CD4-positive, alpha-beta T cell treated with Interleukin-15 for 1 hour (primary cell): ENCODE measurements around the gene KCNH2.

Experiments
- DNase-seq: peaks from one replicate; pipeline ENCODE4 v3.0.0-alpha.2; 2020

The KCNH2 gene

DNA sequence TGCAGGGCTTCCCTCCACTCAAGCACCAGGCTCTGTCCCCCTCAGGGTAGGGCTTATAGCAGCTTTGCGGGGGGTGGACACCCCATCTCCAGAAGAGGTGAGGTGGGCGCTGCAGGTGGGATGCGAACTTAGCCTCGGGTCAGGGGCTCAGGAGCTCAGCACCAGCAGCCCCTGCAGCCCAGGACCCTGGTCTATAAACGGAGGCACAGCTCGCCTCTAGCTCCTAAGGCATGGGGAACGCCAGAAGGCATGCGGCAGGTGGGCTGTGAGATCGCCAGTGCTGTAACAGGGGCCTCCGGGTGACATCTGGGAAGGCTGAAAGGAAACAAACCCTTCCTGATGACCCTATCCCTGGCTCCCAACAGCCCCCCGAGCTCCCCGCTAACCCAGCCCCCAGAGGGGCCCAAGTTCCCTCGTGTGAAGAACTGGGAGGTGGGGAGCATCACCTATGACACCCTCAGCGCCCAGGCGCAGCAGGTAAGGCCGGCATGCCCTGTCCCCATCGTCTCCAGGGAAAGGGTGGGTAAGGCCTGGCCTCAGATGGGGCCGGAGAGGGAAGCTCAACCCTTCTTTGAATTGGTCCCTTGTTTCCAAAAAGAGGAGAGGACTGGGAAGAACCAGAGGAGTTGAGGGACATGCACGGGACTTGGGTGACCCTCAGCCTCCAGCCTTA, 16.9 kb upstream of the KCNH2 start:
- DNase-seq, result no peak

DNA sequence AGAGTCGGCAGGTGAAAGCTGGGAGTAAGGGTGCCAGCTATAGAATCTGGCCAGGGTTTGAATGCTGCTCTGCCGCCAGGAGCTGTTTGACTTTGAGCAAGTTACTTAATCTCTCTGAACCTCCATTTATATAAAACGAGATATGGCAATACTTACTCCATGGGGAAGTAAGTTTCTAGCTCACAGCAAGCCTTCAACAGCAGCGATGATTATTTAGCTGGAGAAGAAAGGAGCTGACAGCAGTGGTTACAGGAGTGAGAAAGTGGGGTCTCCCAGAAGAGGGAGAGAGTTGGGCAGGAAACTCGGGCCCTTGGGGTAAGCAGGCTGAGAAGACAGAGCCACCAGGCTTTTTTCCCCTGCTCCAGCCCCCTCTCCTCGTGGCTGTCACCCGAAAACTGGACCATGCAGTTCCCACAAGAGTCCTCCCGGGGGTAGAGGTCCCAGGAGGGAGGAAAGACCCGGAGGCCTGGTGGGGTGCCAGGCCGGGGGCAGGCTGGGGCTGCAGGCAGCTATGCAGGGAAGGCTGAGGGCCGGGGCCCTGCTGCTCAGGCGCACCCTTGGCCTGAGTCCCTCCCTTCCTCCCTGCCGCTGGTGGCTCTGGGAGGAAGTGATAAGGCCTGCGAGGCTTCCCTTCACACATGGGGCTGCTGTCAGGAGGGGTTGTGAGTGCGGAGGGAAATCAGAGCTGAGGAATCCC, 16.2 kb upstream of the KCNH2 start:
- no peak for DNase-seq

DNA sequence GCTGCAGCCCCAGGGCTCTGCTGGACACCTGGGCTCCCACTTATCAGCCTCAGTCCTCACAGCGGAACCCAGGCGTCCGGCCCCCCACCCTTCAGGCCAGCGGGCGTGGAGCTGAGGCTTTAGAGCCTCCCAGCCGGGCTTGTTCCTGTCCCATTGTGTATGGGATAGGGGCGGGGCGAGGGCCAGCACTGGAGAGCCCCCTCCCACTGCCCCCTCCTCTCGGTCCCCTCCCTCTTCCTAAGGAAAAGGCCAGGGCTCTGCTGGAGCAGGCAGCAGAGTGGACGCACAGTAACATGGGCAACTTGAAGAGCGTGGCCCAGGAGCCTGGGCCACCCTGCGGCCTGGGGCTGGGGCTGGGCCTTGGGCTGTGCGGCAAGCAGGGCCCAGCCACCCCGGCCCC, 15.4 kb upstream of the KCNH2 start:
- no peak for DNase-seq

DNA sequence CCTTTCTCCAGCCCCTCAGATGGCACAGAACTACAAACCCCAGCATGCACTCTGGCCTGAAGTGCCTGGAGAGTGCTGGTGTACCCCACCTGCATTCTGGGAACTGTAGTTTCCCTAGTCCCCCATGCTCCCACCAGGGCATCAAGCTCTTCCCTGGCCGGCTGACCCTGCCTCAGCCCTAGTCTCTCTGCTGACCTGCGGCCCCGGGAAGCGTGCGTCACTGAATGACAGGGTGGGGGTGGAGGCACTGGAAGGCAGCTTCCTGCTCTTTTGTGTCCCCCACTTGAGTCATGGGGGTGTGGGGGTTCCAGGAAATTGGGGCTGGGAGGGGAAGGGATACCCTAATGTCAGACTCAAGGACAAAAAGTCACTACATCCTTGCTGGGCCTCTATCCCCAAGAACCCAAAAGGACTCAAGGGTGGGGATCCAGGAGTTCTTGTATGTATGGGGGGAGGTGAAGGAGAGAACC, 14.7 kb upstream of the KCNH2 start:
- no peak for DNase-seq

DNA sequence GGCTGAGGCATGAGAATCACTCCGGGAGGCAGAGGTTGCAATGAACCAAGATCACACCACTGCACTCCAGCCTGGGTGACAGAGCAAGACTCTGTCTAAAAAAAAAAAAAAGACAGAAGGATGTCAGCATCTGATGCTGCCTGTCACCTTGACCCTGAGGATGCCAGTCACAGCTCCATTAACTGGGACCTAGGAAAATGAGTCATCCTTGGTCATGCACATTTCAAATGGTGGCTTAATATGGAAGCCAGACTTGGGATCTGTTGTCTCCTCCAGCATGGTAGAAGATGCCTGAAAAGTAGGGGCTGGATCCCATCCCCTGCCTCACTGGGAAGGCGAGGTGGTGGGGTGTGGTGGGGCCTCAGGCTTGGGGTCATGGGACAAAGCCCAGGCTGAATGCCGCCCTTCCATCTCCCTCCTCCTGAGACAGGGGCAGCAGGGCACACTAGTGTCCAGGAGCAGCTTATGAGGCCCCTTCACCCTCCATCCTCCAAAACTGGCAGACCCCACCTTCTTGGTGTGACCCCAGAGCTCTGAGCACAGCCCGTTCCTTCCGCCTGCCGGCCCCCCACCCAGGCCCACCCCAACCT, 14.0 kb upstream of the KCNH2 start:
- DNase-seq, result no peak

DNA sequence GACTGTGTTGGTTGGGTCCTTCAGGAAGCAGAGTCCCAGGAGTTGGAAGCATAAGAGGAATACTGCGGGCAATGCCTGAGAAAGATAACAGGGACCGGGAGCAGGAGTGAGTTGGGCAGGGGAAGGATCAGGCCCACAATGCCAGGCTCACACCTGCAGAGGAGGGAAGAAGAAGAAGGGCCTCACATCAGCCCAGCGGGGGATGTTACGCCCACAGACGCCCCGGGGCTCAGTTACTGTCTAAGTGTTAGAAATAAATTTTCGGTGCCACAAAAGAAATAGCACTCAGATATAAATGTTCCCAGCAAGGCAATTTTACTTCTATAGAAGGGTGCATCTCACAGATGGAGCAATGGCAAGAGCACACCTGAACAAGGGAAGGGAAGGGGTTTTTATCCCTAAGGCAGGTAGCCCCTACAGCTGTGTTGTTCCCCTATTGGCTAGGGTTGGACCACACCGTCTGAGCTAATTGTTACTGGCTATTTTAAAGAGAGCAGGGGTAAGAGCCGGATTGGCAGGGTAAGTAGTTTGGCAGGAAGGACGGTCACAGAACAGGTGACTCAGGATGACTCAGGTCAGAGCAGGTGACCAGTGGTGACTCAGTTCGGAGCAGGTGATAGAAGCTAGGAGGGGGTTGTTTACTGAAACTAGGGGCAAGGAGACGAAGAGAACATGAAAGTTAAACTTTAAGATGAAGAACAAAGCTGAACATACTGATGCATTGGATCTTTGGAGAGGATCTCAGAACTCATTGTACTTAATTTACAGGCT, 12.5 kb upstream of the KCNH2 start, which contains the start of gene NOS3:
TSS of gene NOS3 (plus strand) at position 602 of the 771 bp plus-strand sequence. CDS start 2,787 bp downstream, outside the sequence.
- DNase-seq, result no peak

DNA sequence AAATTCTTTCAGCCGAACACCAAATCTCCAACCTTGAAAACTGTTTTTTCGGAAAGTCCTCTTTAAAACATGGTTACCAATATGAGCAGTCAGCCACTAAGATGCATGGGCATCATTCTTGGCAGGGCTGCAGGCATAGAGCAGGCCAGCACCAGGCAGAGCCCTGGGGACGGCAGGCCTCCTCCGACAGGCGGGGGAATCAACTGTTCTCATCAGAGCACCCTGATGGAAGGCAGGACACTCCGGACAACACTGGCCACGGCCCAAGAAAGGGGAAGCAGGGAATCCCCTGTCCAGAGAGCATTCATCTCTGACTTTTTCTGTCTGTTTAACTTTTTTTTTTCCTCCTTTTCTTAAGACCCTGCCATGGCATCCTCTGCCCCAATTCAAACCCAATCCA, 11.3 kb upstream of the KCNH2 start:
- DNase-seq, result no peak

DNA sequence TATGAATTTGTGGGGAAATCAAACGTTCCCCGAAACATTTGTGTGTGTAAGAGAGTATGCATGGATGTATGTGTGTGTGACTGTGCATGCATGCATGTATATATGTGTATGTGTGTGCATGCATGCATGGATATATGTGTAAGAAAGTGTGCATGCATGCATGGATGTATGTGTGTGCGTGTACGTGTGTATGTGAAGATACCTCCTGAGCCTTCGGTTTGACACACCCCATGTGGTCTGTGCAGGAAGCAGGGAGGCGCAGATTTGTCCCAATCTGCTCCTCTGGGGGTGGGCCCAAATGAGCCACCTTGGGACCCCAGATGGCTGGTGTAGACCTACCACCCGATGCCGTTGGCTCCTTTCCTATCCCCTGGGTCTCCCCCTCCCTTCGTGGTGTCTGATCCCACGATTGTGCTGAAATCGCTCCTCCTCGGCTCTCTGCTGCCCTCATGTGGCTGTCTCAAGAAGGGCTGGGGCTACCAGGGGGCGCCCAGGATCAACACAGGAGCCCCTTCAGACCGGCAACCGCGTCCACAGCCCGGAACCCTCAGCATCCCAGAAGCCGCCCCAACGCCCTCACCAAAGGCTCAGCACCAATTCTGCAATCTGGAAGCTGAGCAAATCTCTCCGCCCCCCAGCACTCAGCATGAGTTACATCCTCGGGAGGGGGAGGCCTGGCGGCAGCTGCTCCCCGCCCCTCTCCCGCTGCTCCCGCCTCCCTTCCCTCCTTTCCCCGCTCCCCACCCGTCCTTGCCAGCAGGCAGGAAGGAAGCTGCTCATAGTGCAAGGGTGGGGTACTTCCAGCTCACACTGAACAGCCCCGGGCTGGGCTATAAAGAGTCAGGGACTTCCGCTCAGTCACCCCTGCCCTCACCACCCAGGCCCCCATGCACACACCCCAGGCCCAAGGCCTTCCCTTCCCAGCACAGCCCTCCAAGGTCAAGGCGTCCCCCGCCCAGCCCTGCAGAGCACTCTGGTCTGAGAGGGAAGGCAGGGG, 10.4 kb upstream of the KCNH2 start:
- DNase-seq, result peak; percentile 63

DNA sequence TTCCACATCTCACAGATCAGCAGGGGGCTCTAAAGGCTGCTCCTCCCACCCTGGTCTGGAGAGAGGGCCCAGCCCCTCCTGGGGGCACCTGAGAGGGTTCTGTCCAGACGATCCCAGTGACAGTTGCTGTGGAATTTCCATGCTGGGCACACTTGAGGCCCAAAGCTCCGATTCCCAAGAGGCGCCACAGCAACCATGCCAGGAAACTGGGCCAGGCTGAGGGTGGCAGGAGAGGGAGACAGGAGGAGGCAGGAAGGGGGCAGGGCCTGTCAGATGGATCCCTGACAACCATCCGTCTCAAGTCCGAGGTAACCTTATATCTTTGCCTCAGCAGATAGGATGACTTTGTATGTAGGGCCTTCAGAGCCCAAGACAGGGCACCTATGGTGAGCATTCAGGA, 8.4 kb upstream of the KCNH2 start:
- no peak for DNase-seq

DNA sequence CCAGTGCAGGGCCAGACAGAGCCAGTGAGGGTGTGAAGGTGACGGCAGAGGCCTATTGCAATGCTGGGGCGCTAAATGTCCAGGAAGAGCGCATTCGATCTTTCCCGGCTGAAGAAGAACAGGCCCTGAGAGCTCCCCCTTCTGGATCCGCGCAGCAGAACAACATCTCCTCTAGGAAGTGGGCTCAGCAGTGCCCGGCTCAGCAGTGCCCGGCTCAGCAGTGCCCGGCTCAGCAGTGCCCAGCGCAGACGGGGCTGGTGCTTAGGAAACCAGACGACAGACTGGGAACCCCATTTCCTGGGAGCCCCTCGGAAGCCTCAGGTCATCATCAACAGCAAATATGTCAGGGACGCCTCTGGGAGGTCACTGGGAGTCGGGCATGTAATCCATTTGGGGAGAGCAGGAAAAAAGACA, 8.0 kb upstream of the KCNH2 start:
- DNase-seq, result peak; percentile 41

DNA sequence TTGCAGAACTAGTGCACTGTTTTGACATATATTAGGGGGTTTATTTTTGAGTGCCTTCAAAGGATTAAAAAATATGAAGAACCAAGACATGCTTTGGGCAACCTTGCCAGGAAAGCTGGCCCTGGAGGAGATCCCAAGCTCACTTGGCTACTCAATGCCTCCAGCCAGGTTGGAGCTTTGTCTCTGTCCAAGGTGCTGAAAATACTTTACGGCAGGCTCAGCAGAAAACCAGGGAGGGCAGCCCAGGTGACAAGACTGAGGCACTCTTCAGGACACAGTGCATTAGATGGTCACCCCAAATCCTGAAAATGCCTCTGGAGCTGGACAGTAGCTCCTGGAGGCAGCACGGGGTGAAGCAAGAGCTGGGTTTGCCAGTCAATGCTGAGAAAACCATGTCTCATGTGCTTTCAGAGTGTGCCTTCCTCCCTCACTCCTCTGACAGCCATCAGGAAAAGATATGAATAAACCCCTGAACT, 5.8 kb upstream of the KCNH2 start:
- DNase-seq, result no peak

DNA sequence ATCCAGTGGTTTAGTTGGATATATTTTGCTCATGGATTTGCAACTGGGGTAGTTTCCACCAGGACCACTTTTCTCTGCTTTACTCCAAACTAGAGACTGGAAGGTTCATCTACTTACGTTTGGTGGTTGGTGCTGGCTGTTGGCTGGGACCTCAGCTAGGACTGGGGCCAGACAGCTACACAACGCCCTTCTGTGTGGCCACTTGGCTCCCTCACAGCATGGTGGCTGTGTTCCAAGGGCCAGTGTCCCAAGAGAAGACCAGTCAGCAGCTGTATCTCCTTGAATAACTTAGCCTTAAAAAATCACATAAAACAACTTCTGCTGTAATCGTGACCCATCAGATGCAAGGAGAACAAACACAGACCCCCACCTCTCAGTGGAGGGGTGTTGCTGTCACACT, 4.2 kb upstream of the KCNH2 start:
- no peak for DNase-seq

DNA sequence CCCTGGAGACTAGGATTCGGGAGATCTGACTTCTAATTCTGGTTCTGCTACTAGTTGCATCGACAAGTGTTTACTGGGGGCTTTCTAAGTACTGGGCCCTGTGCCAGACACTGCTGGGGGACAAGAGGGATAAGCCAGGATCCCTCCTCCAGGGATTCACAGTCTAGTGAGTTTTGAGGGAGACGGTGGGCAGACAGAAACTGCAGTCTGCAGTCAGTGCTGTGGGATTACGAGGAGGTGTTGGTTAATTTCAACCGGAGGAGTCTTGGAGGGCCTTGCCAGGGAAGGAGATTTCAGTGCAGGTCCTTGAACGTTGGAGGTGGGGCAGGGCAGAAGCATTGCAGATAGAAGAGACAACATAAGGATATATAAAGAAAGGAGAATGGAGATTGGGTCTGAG, 3.5 kb upstream of the KCNH2 start:
- DNase-seq, result no peak

DNA sequence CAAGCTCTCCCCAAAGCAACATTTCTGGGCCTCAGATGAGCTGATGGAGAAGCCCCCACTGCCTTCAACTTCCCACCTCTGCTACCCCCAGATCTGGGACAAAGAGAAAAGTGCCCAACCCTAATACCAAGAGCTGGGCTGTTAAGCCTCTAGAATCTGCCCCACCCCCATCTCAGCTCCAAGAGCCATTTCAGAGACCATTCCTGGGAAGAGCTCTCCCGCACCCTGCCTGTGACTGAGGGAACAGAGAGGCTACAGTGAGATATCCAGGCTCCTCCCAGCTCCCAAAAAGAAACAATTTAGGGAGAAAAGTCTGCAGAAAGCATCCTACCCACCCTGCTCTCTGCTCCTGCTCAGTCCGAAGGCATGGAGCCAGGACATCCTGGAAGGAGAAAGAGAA, 2.5 kb upstream of the KCNH2 start:
- no peak for DNase-seq

DNA sequence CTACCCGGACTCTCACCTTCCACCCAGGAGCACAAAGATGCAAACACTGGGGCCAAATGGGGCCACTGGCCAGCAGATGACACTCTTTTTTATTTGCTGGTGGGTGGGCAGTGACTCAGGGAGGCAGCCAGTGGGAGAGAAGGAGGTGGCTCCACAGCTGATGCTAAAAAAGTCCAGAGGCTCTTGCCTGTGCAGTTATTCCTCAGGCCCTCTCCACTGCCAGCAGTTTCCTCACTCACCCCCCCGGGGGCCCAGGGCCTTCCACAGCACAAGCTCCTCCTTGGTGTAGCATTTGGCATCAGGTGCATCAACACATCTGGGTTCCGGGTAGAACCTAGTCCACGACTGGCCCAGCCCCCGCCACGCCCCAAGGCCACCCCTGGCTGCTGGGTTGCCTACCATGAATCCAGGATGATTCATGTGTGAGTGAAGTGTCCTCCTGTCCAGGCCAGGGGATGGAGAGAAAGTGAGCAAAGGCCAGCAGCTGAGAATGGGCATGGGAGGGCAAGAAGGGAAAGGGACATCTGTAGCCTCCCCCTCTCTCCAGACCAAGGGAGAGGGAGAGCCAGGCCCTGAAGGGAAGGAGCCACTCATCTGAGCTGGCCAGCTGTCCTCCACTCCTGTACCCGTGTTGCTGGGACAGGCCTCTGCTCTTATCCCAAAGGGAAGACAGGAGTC, 1.7 kb upstream of the KCNH2 start:
- DNase-seq, result no peak

DNA sequence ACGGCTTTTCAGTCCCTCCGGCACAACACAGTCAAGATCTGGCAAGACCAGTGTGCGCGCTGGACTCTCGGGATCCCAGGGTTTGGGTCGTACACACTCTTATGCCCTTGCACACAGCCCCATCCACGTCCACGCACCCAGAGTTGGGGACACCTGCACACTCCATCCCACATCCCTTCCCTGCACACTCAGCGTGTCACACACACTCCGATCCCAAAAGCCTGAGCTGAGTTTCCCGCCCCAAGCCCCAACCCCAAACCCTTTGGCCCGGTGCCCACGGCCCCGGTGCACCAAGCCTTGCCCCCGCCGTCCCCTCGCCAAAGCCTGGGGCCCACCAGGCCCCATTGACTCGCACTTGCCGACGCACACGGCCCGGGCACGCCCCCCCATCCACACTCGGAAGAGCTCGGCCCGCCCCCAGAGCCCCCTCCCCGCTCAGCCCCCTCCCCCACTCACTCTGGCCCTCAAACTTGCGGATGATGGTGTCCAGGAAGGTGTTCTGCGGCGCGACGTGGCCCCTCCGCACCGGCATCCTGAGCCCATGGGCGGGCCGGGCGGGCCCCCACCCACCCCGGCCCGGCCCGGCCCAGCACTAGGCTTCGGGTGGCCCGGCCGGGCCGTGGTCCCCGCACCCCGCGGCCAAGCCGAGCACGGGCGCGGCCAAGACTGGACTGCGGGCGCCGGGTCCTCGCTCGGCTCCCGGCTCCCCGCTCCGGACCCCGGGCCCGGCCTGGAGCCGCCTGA, 567 bp downstream of the KCNH2 start:
- no peak for DNase-seq

DNA sequence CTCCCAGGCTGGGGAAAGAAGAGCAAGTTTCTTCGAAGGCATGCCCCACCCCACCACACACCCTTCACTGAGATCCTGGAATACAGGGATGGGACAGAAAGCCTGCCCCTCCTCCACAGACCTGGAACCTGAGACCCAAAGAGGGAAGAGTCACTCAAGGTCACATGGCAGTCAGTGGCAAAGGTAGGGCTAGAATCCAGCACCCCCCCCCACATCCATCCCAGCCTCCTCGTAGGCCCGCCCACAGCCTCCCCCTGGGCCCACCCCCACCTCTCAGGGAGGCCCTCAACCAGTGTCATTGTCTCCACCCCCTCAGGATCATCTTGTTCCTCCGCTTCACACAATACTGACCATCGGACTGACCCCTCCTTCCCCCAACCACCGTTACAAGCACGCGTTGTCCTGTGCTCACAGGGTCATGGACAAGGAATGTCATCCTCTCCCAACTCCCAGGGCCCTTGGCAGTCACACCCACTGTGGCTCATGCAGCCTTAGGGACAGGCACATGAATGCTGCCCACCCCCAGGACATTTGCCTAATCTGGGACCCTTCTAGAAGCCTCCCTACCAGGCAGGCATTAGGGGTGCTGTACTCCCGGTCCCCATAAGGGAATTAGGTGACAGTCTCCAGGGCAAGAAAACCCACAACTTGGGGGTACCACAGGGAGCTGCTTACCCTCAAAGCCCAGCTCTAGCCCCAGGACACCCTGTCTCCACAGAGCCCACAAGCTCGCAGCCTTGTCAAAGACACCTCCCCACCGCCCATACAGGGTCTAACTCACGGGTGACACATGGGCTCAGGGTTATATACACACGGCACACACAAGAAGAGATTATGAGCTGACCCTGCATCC, 1.4 kb downstream of the KCNH2 start:
- DNase-seq, result no peak

DNA sequence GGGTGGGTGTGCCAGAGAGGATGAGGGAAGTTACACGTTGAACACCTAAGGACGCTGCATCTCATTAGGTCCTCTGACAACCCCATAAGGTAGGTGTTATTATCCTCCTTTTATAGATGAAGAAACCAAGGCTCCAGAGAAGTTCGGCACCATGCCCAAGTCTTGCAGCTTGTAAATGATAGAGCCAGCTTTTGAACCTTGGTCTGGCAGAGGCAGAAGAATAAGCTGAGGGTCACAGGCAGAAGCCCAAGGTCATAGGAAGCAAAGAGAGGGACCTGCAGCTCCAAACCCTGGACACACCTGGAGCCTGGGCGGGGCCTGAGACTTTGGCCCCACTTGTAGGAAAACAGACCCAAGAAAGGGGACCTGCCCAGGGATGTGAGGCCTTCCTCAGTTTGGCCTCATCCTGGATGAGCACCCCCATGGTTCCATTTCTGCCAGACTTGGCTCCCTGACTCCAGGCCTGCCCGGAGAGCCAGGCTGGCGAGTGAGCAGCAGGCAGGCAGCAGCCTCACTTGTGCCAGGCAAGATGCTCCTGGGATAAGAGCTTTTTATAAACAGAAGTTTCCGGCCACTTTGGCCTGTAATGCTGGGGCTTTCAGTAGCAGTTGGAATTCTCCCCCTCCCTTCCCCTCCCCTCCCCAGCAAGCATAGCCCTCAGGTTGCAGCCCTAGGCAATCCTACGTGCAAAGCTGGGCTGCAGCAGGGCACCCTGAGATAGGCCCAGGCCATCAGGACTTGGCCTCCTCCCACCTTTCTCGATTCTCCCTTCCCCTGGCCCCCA, 2.4 kb downstream of the KCNH2 start:
- no peak for DNase-seq
